SK-N-SH (cell line): ENCODE data around the gene RPA4. TPM values are rescaled to one million over a fixed set of nuclear protein-coding genes. Genes with fewer than 3 reads are reported as not detected.

Experiments used
- CTCF ChIA-PET: fragments of 300-600, 350-600 bp; formaldehyde crosslinking; extraction: SDS; loops from one replicate; lab custom pipeline; 2021; lab: Yijun Ruan, JAX
- POLR2A ChIA-PET: fragments of 350-600 bp; sonication (Branson Sonifier 250); formaldehyde crosslinking; extraction: SDS; loops from one replicate; lab custom pipeline; 2020; ENCODE audit warnings: antibody characterized with exemption, inconsistent platforms; lab: Yijun Ruan, JAX
- DNase-seq: peaks from one replicate; pipeline ENCODE4 v3.0.0; 2012
- H2AFZ ChIP-seq: fragments of 200-600 bp; sonication (generic); 2 replicates; pipeline ENCODE4 v1.8.1; 2016; ENCODE audit warnings: antibody characterized with exemption, mild to moderate bottlenecking, low read depth
- H3F3A ChIP-seq: fragments of 200-600 bp; sonication (generic); replicated peaks from 2 replicates; pipeline ENCODE3; 2016; ENCODE audit warnings: antibody characterized with exemption, mild to moderate bottlenecking; ENCODE audit not compliant: insufficient read depth
- H3K27ac ChIP-seq, 2 experiments: fragments of 200-500 bp in 1 of 2; fragments of 200-600 bp in 1 of 2; sonication (Bioruptor generic) in 1 of 2; sonication (generic), shearing (Covaris generic) in 1 of 2; 2 replicates each; pipeline versions ENCODE4 v1.5.1 to v1.6.1; 2014 to 2016; ENCODE audit warnings: low read depth in 2 of 2, inconsistent platforms in 1 of 2, low read length in 1 of 2, mild to moderate bottlenecking in 1 of 2, mixed read lengths in 1 of 2
- H3K27me3 ChIP-seq: fragments of 200-600 bp; sonication (generic), shearing (Covaris generic); 2 replicates; pipeline ENCODE4 v1.6.1; 2016; ENCODE audit warnings: mixed run types; ENCODE audit not compliant: insufficient read depth
- H3K36me3 ChIP-seq, 2 experiments: fragments of 200-500 bp in 1 of 2; fragments of 200-600 bp in 1 of 2; sonication (Bioruptor generic) in 1 of 2; sonication (generic) in 1 of 2; replicated peaks in 1 of 2; 2 replicates each; pipeline versions ENCODE3 to v1.5.1; 2014 to 2016; ENCODE audit warnings: low read length in 1 of 2, mild to moderate bottlenecking in 1 of 2; ENCODE audit not compliant: insufficient read depth in 2 of 2, control insufficient read depth in 1 of 2
- H3K4me1 ChIP-seq, 2 experiments: fragments of 200-500 bp in 1 of 2; fragments of 200-600 bp in 1 of 2; sonication (Bioruptor generic) in 1 of 2; sonication (generic), shearing (Covaris generic) in 1 of 2; 2 replicates each; pipeline versions ENCODE4 v1.5.1 to v1.6.1; 2014 to 2016; ENCODE audit warnings: low read depth in 1 of 2, low read length in 1 of 2, mixed run types in 1 of 2; ENCODE audit not compliant: insufficient read depth in 2 of 2, control insufficient read depth in 1 of 2
- H3K4me2 ChIP-seq: fragments of 200-600 bp; sonication (generic), shearing (Covaris generic); 2 replicates; pipeline ENCODE4 v1.6.1; 2017; ENCODE audit warnings: mixed run types
- H3K4me3 ChIP-seq, 2 experiments: fragments of 200-500 bp in 1 of 2; fragments of 200-600 bp in 1 of 2; sonication (Bioruptor generic) in 1 of 2; sonication (generic), shearing (Covaris generic) in 1 of 2; 2 replicates each; pipeline versions ENCODE4 v1.5.1 to v1.8.1; 2014 to 2016; ENCODE audit warnings: low read depth in 2 of 2, inconsistent platforms in 1 of 2, low read length in 1 of 2, mild to moderate bottlenecking in 1 of 2, mixed read lengths in 1 of 2, moderate library complexity in 1 of 2
- H3K79me2 ChIP-seq: fragments of 200-600 bp; sonication (generic); 2 replicates; pipeline ENCODE4 v1.8.1; 2017; ENCODE audit warnings: mild to moderate bottlenecking; ENCODE audit not compliant: insufficient read depth
- H3K9ac ChIP-seq: fragments of 200-600 bp; sonication (generic); 2 replicates; pipeline ENCODE4 v1.6.1; 2017; ENCODE audit warnings: mixed run types
- H3K9me2 ChIP-seq: fragments of 200-600 bp; sonication (generic); 2 replicates; pipeline ENCODE4 v1.6.1; 2017; ENCODE audit warnings: mixed run types
- H3K9me3 ChIP-seq: fragments of 200-600 bp; sonication (generic); 2 replicates; pipeline ENCODE4 v1.6.1; 2017; ENCODE audit warnings: mixed run types, mild to moderate bottlenecking, moderate library complexity
- H4K20me1 ChIP-seq: fragments of 200-600 bp; sonication (generic); 2 replicates; pipeline ENCODE4 v1.6.1; 2017; ENCODE audit warnings: mild to moderate bottlenecking, mixed run types; ENCODE audit not compliant: insufficient read depth
- FOSL2 ChIP-seq: IDR thresholded peaks from 2 replicates; pipeline ENCODE4 v1.4.0; 2012; ENCODE audit warnings: low read depth, mild to moderate bottlenecking, moderate library complexity, borderline replicate concordance
- FOXJ3 ChIP-seq: sonication (generic); formaldehyde crosslinking; IDR thresholded peaks from 2 replicates; pipeline ENCODE4 v1.5.1; 2020; ENCODE audit warnings: mild to moderate bottlenecking, missing genetic modification reagents
- FOXM1 ChIP-seq: IDR thresholded peaks from 2 replicates; pipeline ENCODE4 v1.4.0; 2012; ENCODE audit warnings: low read depth, mild to moderate bottlenecking
- GABPA ChIP-seq: IDR thresholded peaks from 2 replicates; pipeline ENCODE4 v1.4.0; 2012; ENCODE audit warnings: low read depth, mild to moderate bottlenecking
- GATA2 ChIP-seq: sonication (generic); formaldehyde crosslinking; IDR thresholded peaks from 2 replicates; pipeline ENCODE4 v1.5.0; 2020; ENCODE audit warnings: mild to moderate bottlenecking, missing genetic modification reagents
- JUND ChIP-seq: IDR thresholded peaks from 2 replicates; pipeline ENCODE4 v1.4.0; 2012
- MAX ChIP-seq: IDR thresholded peaks from 2 replicates; pipeline ENCODE4 v1.4.0; 2012; ENCODE audit warnings: low read depth
- MEF2A ChIP-seq: IDR thresholded peaks from 2 replicates; pipeline ENCODE4 v1.4.0; 2012; ENCODE audit warnings: low read depth, borderline replicate concordance
- NFIC ChIP-seq: IDR thresholded peaks from 2 replicates; pipeline ENCODE4 v1.4.0; 2012; ENCODE audit warnings: borderline replicate concordance
- NRF1 ChIP-seq: IDR thresholded peaks from 2 replicates; pipeline ENCODE4 v1.6.1; 2012; ENCODE audit warnings: low read depth, mild to moderate bottlenecking, low read length
- POLR2AphosphoS5 ChIP-seq: IDR thresholded peaks from 2 replicates; pipeline ENCODE4 v1.6.1; 2012; ENCODE audit warnings: low read depth, low read length
- RXRA ChIP-seq: IDR thresholded peaks from 2 replicates; pipeline ENCODE4 v1.4.0; 2012; ENCODE audit warnings: low read depth, mild to moderate bottlenecking, borderline replicate concordance
- SIN3A ChIP-seq: IDR thresholded peaks from 2 replicates; pipeline ENCODE4 v1.6.1; 2012; ENCODE audit warnings: low read depth, mild to moderate bottlenecking, low read length, moderate library complexity, borderline replicate concordance
- TAF1 ChIP-seq: IDR thresholded peaks from 2 replicates; pipeline ENCODE4 v1.6.1; 2012; ENCODE audit warnings: low read depth, mild to moderate bottlenecking, low read length, moderate library complexity, borderline replicate concordance
- TEAD4 ChIP-seq: IDR thresholded peaks from 2 replicates; pipeline ENCODE4 v1.4.0; 2012; ENCODE audit warnings: mild to moderate bottlenecking, borderline replicate concordance; ENCODE audit not compliant: insufficient read depth
- polyA plus RNA-seq, 3 experiments: library from polyadenylated mRNA; depleted of rRNA; stranded (reverse); fragments of >200 nt; gene quantifications; 2 replicates each; pipeline ENCODE4 v1.2.3, GENCODE V29; 2012
- TF ChIP-seq, protein P1 (sequence below): IDR thresholded peaks from 2 replicates; pipeline ENCODE4 v1.6.1; 2012; ENCODE audit warnings: mild to moderate bottlenecking, low read depth, low read length, moderate library complexity
- TF ChIP-seq, protein P2 (sequence below): IDR thresholded peaks from 2 replicates; pipeline ENCODE4 v1.4.0; 2012; ENCODE audit warnings: low read depth, borderline replicate concordance

Gene RPA4
- polyA plus RNA-seq, 1 of the 3 experiments (the other 2 are of a cell fraction), result 0.10 TPM

GRCh38 chrX:96929036-96929435, 45.3 kb downstream of the RPA4 start:
- Histone ChIP-seq H3F3A (no peaks in the 10 kb centered on the region), H3K4me3 (no peak overlapping the region), H3K4me1 (no peaks in the 10 kb centered on the region), H4K20me1 (no peaks in the 10 kb centered on the region), H2AFZ (no peak overlapping the region), H3K27me3 (no peaks in the 10 kb centered on the region), H3K36me3 (no peaks in the 10 kb centered on the region), H3K9me3 (no peaks in the 10 kb centered on the region), H3K27ac (no peak overlapping the region), H3K79me2 (no peaks in the 10 kb centered on the region), H3K9me2 (no peaks in the 10 kb centered on the region), H3K9ac (no peak overlapping the region), H3K4me2 (no peak overlapping the region)
- CTCF ChIA-PET, result interaction anchor here (1.0 kb wide), 1 partner anchor 17 kb away, joined by 3 read pairs; no protein-coding TSS in a partner anchor
- no peak for DNase-seq
- POLR2A ChIA-PET, result no interaction called here
- TF ChIP-seq MEF2A (no peak), NRF1 (no peak), TAF1 (no peak), NFIC (no peak), GATA2 (CRISPR knock-in tag) (no peak), MAX (no peak), FOXM1 (no peak), FOSL2 (no peak), JUND (no peak), GABPA (no peak), SIN3A (no peak), RXRA (no peak), POLR2AphosphoS5 (no peak), FOXJ3 (no peak), TEAD4 (no peak)
- TF ChIP-seq, protein P1, sequence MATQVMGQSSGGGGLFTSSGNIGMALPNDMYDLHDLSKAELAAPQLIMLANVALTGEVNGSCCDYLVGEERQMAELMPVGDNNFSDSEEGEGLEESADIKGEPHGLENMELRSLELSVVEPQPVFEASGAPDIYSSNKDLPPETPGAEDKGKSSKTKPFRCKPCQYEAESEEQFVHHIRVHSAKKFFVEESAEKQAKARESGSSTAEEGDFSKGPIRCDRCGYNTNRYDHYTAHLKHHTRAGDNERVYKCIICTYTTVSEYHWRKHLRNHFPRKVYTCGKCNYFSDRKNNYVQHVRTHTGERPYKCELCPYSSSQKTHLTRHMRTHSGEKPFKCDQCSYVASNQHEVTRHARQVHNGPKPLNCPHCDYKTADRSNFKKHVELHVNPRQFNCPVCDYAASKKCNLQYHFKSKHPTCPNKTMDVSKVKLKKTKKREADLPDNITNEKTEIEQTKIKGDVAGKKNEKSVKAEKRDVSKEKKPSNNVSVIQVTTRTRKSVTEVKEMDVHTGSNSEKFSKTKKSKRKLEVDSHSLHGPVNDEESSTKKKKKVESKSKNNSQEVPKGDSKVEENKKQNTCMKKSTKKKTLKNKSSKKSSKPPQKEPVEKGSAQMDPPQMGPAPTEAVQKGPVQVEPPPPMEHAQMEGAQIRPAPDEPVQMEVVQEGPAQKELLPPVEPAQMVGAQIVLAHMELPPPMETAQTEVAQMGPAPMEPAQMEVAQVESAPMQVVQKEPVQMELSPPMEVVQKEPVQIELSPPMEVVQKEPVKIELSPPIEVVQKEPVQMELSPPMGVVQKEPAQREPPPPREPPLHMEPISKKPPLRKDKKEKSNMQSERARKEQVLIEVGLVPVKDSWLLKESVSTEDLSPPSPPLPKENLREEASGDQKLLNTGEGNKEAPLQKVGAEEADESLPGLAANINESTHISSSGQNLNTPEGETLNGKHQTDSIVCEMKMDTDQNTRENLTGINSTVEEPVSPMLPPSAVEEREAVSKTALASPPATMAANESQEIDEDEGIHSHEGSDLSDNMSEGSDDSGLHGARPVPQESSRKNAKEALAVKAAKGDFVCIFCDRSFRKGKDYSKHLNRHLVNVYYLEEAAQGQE, result no peak
- TF ChIP-seq, protein P2, sequence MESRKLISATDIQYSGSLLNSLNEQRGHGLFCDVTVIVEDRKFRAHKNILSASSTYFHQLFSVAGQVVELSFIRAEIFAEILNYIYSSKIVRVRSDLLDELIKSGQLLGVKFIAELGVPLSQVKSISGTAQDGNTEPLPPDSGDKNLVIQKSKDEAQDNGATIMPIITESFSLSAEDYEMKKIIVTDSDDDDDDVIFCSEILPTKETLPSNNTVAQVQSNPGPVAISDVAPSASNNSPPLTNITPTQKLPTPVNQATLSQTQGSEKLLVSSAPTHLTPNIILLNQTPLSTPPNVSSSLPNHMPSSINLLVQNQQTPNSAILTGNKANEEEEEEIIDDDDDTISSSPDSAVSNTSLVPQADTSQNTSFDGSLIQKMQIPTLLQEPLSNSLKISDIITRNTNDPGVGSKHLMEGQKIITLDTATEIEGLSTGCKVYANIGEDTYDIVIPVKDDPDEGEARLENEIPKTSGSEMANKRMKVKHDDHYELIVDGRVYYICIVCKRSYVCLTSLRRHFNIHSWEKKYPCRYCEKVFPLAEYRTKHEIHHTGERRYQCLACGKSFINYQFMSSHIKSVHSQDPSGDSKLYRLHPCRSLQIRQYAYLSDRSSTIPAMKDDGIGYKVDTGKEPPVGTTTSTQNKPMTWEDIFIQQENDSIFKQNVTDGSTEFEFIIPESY, result no peak

Other genes starting within 250 kb of the RPA4 start
- 1.1 TPM in 2 replicates for gene DIAPH2, start 199.1 kb upstream of the RPA4 start, polyA plus RNA-seq (2012; rRNA removed)